HUES6 (cell line): ENCODE measurements around the gene LCN12.
A peak's percentile ranks its signal among the peaks of the same experiment; 100 is the strongest.

Experiments
- H3K27ac ChIP-seq: 2 replicates; pipeline ENCODE4 v1.7.0; 2013; ENCODE audit warnings: low read depth, mild to moderate bottlenecking, low read length, inconsistent platforms
- H3K27me3 ChIP-seq: 2 replicates; pipeline ENCODE4 v1.6.1; 2013; ENCODE audit warnings: low read length; ENCODE audit not compliant: control insufficient read depth, insufficient read depth
- H3K36me3 ChIP-seq: 2 replicates; pipeline ENCODE4 v1.6.1; 2013; ENCODE audit warnings: low read length; ENCODE audit not compliant: control insufficient read depth, insufficient read depth
- H3K4me1 ChIP-seq: 2 replicates; pipeline ENCODE4 v1.6.1; 2013; ENCODE audit warnings: low read length; ENCODE audit not compliant: control insufficient read depth, insufficient read depth
- H3K4me3 ChIP-seq: 2 replicates; pipeline ENCODE4 v1.5.1; 2013; ENCODE audit warnings: low read depth, low read length
- H3K9ac ChIP-seq: one replicate; pipeline ENCODE4 v1.6.1; 2013; ENCODE audit warnings: mild to moderate bottlenecking, low read length
- H3K9me3 ChIP-seq: 2 replicates; pipeline ENCODE4 v1.6.1; 2013; ENCODE audit warnings: low read depth, low read length; ENCODE audit not compliant: control insufficient read depth, insufficient read depth

The LCN12 gene

DNA sequence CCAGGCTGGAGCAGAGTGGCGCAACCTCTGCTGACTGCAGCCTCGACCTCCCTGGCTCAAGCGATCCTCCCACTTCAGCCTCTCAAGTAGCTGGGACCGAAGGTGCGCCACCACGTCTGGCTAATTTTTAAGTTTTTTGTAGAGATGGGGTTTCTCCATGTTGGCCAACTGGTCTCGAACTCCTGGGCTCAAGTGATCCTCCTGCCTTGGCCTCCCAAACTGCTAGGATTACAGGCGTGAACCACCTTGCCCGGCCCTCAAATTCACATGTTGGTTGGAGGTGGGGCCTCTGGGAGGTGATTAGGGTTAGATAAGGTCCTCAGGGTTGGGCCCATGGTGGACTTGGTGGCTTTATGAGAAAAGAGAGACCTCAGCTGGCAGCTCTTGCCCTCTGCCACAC, 10.1 kb downstream of the LCN12 start:
- no peak overlapping the region for H3K9ac ChIP-seq
- peaks cover 8% of the 10 kb centered on the region for H3K4me1 ChIP-seq
- H3K36me3 ChIP-seq: no peaks in the 10 kb centered on the region
- H3K27ac ChIP-seq: no peak overlapping the region
- no peaks in the 10 kb centered on the region for H3K9me3 ChIP-seq
- H3K27me3 ChIP-seq: no peaks in the 10 kb centered on the region
- H3K4me3 ChIP-seq: no peak overlapping the region

DNA sequence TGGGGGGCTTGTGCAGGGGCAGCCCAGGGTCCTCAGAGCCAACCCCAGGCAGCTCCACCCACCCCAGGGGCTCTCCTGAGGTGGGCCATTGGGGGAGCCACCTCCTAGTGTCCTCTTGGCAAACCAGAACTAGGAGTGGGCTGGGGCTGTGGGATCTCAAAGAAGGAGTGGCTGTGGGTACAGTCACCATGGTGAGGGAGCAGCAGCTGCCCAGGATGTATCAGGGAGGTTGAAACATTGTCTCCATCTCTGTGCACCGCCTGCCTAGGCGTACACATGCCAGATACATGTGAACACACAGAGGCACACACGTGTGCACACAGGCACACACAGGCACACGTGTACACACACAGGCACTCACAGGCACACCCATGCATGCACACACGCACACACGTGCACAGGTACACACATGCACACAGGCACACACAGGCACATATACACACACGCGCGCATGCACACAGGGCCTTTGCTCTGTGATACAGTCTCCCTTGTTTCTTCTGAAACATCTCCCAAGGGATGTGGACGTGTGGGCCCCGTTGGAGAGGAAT, 10.7 kb downstream of the LCN12 start:
- peaks cover 8% of the 10 kb centered on the region for H3K4me1 ChIP-seq
- no peak overlapping the region for H3K27ac ChIP-seq
- H3K9me3 ChIP-seq: no peaks in the 10 kb centered on the region
- H3K36me3 ChIP-seq: no peaks in the 10 kb centered on the region
- H3K9ac ChIP-seq: no peak overlapping the region
- H3K27me3 ChIP-seq: no peaks in the 10 kb centered on the region
- no peak overlapping the region for H3K4me3 ChIP-seq

DNA sequence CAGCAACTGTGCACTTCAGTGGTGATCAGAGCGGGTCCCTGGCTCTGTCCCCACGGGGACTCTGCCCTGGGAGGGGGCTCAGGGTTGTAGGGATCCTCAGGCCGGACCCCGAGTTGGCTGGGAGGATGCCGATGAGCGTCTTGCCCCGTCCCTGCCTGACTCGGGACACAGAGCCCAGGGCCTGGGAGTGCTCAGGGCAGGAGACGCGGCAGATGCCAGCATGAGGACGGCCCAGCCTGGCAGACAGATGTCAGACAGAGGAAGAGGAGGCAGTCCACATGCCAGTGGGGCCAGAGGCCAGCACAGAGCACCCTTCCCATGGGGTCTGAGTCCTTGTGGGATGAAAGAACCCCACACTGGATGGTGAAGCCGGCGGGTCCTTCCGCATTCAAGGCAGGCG, 11.3 kb downstream of the LCN12 start:
- H3K9me3 ChIP-seq: no peaks in the 10 kb centered on the region
- peaks cover 8% of the 10 kb centered on the region for H3K4me1 ChIP-seq
- H3K36me3 ChIP-seq: no peaks in the 10 kb centered on the region
- H3K4me3 ChIP-seq: no peak overlapping the region
- no peak overlapping the region for H3K9ac ChIP-seq
- H3K27me3 ChIP-seq: no peaks in the 10 kb centered on the region
- H3K27ac ChIP-seq: no peak overlapping the region

DNA sequence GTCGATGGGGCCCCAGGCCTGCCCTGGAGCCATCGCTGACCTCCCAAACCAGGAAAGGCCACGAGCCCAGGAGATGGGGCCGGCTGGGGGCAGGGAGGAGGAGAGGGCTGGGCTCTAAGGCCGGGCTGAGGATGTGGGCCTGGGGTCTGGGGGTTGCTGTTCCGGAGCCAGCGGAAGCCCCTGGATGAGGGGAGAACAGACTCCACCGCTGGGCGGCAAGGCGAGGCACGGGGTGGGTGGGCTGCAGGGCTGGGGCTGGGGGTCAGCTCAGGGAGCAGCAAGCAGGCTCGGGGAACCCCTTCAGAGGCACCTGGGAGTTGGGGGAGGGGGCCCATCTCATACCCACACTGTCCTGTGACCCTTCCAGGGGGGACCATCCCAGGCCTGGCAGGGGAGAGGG, 11.7 kb downstream of the LCN12 start:
- Histone ChIP-seq H3K4me1 (peaks cover 8% of the 10 kb centered on the region), H3K4me3 (no peak overlapping the region), H3K9ac (no peak overlapping the region), H3K27ac (no peak overlapping the region), H3K9me3 (no peaks in the 10 kb centered on the region), H3K27me3 (no peaks in the 10 kb centered on the region), H3K36me3 (no peaks in the 10 kb centered on the region)

DNA sequence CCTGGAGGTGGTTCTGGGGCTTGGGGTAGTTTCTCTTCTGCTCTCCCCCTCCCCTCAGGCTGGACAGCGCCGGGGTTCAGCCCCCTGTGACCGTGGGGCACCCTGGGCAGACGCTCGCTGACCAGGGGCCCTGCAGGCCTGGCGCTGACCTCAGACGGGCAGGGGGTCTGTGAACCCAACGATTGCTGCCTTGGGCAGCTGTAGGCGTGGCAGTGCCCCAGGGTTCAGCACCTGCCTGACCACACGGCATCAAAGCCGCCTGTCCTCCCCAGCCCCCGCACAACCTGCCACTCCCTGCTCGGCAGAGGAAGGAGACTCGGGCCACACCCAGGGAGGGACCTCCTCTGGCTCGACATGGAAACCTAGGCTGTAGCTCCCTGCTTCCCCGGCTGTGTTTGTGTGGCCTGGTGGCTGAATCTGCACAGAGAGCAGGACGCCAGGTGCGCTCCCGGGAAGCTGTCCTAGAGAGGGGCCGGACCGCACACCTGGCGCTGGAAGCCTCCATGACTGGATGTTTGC, 12.2 kb downstream of the LCN12 start:
- Histone ChIP-seq H3K4me3 (no peak overlapping the region), H3K27ac (no peak overlapping the region), H3K9ac (no peak overlapping the region), H3K27me3 (no peaks in the 10 kb centered on the region), H3K4me1 (peaks cover 8% of the 10 kb centered on the region), H3K36me3 (no peaks in the 10 kb centered on the region), H3K9me3 (no peaks in the 10 kb centered on the region)

DNA sequence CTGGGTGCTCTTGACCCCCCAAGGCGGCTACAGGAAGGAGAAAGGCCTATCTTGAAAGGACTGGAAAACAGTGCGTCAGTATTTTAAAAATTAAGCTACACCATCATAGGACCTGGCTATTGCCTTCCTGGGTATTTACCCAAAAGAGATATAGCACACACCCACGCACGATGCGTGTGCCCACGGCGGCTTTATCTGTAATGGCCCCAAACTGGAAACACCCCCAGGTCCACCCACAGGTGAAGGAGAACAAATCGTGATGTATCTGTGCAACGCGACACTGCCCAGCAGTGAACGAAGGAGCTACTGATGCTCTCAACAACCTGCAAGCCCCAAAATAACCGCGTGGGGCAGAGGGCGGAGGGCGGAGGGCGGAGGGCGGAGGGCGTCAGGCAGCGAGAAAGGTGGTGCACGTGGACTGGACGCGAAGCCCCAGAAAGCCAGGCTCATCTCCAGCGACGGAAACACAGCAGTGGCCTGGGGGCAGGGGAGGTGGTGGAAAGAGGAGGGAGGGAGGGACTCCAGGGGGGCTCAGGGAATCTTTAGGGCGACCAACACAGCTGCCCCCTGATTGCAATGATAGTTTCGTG, 12.9 kb downstream of the LCN12 start:
- Histone ChIP-seq H3K4me1 (peaks cover 8% of the 10 kb centered on the region), H3K27ac (no peak overlapping the region), H3K9me3 (no peaks in the 10 kb centered on the region), H3K4me3 (no peak overlapping the region), H3K36me3 (no peaks in the 10 kb centered on the region), H3K9ac (no peak overlapping the region), H3K27me3 (no peaks in the 10 kb centered on the region)

DNA sequence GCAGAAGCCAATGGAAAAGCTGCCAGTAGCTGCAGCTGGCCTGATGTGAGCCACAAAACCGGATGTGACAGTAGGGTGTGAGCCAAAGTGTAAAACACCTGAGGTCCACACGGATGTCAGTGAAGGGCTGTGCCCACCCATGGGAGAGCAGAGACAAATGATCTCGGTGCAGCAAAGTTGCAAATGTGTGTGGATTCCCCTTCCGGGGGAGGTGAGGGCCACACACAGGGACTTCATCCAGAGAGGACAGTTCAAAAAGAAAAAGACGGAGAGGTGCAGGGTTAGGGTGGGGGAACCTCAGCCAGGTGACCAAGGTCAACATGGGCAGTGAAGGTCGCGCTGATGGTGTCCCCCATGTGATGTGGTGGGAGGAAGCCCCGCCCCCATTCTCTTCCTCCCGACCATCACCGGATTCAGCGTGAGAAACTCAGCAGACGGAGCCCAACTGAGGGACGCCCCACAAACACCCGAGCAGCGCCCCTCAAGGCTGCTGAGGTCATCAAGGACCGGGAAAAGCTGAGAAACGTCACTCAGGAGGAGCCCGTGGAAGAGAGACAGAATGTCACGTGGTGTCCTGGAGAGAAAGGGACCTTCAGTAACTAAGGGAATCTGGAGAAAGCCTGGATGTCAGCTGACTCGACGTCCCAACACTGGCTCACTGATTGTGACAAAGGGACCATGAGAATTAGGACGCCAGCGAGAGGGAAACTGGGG, 13.9 kb downstream of the LCN12 start:
- Histone ChIP-seq H3K36me3 (no peaks in the 10 kb centered on the region), H3K4me3 (no peak overlapping the region), H3K9me3 (no peaks in the 10 kb centered on the region), H3K9ac (peak overlapping the region; percentile 29), H3K27me3 (no peaks in the 10 kb centered on the region), H3K27ac (no peak overlapping the region), H3K4me1 (peaks cover 8% of the 10 kb centered on the region)

DNA sequence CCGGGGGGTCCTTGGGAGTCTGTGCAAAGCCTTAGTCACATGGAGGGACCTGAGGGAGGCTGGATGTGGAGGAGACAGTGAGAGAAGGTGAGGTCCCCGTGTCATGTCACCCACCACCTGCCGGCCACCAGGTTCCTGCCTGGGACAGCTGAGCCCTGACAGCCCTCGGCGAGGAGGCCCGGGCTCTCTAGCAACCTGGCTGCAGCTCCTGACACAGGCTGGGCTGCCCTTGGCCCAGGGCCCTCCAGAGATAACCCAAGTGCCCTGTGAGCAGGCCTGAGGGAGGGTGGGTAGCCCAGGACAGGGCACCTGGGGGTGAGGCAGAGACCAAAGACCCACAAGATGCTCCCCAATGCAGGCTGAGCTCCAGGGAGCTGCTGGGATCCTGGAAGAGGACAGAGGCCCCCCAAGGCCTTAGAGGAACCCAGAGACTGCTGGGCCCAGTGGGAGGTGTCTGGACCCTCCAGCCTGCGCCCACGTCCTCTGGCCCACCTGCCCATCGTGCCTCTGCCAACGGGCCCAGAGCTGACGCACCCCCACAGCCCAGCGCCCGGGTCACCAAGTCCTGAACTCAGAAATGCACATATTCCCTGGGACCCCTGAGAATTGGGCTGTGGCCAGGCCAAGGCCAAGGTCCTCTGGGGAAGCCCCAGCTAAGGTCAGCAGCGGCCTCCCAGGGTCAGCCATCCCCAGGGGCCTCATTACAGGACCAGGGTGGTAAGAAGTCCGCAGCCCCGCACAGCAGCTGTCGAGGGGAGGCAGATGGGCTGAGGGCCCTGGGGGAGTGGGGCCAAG, 16.5 kb downstream of the LCN12 start:
- H3K4me3 ChIP-seq: no peak overlapping the region
- no peaks in the 10 kb centered on the region for H3K36me3 ChIP-seq
- no peak overlapping the region for H3K27ac ChIP-seq
- H3K9ac ChIP-seq: no peak overlapping the region
- no peaks in the 10 kb centered on the region for H3K9me3 ChIP-seq
- H3K27me3 ChIP-seq: no peaks in the 10 kb centered on the region
- H3K4me1 ChIP-seq: peaks cover 8% of the 10 kb centered on the region

DNA sequence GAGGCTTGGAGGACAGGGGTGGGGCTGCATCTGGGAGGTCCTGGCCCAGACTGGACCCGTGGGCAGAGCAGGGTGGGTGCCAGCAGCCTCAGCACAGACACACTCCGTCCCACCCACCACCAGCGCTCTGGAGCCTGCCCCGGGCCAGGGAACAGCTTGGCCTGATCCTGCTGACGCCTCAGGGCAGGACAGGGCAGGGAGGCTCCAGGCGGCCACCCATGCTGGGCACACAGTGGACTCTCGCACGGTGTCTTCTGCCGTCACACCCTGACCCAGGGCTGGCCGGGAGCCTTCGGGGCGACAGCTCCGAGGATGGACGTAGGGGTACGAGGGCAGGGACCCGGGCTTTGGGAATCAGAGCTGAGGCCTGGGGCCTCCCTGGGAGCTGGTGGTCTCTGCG, 17.1 kb downstream of the LCN12 start:
- H3K4me3 ChIP-seq: no peak overlapping the region
- no peak overlapping the region for H3K27ac ChIP-seq
- peaks cover 8% of the 10 kb centered on the region for H3K4me1 ChIP-seq
- H3K9me3 ChIP-seq: no peaks in the 10 kb centered on the region
- no peaks in the 10 kb centered on the region for H3K27me3 ChIP-seq
- H3K9ac ChIP-seq: no peak overlapping the region
- H3K36me3 ChIP-seq: no peaks in the 10 kb centered on the region

DNA sequence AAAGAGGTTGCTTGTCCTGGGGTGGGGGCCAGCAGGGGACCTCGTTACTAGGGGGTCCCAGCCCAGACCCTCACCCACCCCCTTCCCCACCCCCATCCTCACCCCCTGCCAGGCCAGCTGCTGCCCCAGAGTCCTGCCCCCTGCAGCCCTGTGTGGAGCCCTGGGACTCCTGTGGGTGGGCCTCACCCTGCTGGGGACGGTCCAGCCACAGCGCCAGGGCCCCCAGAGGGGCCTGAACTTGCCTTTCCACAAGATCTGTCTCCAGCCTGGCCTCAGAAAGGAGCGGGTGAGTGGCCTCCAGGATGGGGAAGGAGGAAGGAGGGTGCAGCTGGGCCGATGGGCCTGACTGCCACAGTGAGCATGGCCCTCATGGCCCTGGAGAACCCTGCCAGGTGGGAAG, 17.7 kb downstream of the LCN12 start:
- Histone ChIP-seq H3K4me3 (no peak overlapping the region), H3K36me3 (no peaks in the 10 kb centered on the region), H3K27me3 (no peaks in the 10 kb centered on the region), H3K4me1 (peaks cover 8% of the 10 kb centered on the region), H3K27ac (no peak overlapping the region), H3K9ac (no peak overlapping the region), H3K9me3 (no peaks in the 10 kb centered on the region)

DNA sequence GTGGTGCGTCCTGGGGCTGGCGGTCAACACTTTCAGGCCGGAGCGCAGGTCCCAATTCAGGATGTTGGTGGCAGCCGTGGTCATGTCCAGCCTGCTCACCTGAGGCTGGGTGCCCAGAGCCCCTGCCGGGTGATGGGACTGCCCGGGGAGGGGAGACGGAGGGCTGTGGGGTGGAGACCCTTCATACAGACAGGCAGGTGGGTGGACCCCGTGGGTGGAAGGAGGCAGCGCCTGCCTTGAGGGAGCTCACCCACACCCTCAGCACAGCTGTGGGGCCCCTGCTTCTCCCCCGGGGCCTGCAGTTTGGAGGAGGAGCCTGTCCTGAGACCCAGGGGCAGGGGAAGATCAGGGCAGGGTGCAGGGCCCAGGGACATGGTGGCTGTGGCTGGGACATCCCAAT, 18.3 kb downstream of the LCN12 start:
- Histone ChIP-seq H3K27ac (no peak overlapping the region), H3K4me1 (peaks cover 8% of the 10 kb centered on the region), H3K9me3 (no peaks in the 10 kb centered on the region), H3K4me3 (no peak overlapping the region), H3K36me3 (no peaks in the 10 kb centered on the region), H3K9ac (no peak overlapping the region), H3K27me3 (no peaks in the 10 kb centered on the region)
